GM10266 (cell line): ENCODE measurements around the gene UBAP1L.
A peak's percentile ranks its signal among the peaks of the same experiment; 100 is the strongest.
"Not testable (repeated sequence)": the region's sequence is repeated elsewhere in the genome, so short reads cannot be mapped to it uniquely, and the experiment has no call there.

ENCODE experiments used
- DNase-seq: peaks from one replicate; pipeline ENCODE4 v3.0.0; 2012; ENCODE audit errors: extremely low spot score
- TF ChIP-seq, protein P1 (sequence below): IDR thresholded peaks from 2 replicates; pipeline ENCODE4 v1.5.1; 2012; ENCODE audit warnings: mild to moderate bottlenecking, low read depth; ENCODE audit not compliant: control insufficient read depth, insufficient read depth; ENCODE audit errors: missing control alignments

The UBAP1L gene

DNA sequence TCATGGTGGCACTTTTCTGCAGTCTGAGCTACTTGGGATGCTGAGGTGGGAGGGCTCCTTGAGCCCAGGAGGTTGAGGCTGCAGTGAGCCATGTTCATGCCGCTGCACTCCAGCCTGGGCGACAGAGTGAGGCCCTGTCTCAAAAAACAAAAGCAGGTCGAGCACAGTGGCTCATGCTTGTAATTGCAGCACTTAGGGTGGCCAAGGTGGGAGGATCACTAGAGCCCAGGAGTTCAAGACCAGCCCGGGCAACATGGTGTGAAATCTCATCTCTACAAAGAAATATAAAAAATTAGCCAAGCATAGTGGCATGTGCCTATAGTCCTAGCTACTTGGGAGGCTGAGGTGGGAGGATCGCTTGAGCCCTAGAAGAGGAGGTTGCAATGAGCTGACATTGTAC lies 10.0 kb downstream of the UBAP1L start:
- DNase-seq = no peak
- TF ChIP-seq, protein P1, sequence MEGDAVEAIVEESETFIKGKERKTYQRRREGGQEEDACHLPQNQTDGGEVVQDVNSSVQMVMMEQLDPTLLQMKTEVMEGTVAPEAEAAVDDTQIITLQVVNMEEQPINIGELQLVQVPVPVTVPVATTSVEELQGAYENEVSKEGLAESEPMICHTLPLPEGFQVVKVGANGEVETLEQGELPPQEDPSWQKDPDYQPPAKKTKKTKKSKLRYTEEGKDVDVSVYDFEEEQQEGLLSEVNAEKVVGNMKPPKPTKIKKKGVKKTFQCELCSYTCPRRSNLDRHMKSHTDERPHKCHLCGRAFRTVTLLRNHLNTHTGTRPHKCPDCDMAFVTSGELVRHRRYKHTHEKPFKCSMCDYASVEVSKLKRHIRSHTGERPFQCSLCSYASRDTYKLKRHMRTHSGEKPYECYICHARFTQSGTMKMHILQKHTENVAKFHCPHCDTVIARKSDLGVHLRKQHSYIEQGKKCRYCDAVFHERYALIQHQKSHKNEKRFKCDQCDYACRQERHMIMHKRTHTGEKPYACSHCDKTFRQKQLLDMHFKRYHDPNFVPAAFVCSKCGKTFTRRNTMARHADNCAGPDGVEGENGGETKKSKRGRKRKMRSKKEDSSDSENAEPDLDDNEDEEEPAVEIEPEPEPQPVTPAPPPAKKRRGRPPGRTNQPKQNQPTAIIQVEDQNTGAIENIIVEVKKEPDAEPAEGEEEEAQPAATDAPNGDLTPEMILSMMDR = no peak

DNA sequence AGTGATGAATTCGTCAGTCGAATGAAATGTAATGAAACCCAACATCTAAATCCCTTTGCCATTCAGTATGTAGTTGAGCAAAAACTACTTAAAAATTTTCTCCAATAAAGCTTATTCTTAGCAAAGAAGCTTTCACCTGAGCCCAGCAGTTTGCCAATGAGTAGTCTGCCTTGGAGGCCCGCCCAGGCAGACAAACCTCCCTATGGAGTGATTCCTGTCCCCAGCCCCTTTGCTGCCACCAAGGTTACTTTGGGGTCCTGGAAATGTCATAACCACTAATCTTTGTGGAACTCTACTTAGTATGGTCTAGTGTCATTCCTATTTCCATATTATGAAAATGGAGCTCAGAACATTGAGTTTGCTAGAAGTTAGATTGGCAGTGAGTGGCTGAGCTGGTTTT lies 12.1 kb downstream of the UBAP1L start:
- DNase-seq = no peak
- TF ChIP-seq, protein P1 = no peak

DNA sequence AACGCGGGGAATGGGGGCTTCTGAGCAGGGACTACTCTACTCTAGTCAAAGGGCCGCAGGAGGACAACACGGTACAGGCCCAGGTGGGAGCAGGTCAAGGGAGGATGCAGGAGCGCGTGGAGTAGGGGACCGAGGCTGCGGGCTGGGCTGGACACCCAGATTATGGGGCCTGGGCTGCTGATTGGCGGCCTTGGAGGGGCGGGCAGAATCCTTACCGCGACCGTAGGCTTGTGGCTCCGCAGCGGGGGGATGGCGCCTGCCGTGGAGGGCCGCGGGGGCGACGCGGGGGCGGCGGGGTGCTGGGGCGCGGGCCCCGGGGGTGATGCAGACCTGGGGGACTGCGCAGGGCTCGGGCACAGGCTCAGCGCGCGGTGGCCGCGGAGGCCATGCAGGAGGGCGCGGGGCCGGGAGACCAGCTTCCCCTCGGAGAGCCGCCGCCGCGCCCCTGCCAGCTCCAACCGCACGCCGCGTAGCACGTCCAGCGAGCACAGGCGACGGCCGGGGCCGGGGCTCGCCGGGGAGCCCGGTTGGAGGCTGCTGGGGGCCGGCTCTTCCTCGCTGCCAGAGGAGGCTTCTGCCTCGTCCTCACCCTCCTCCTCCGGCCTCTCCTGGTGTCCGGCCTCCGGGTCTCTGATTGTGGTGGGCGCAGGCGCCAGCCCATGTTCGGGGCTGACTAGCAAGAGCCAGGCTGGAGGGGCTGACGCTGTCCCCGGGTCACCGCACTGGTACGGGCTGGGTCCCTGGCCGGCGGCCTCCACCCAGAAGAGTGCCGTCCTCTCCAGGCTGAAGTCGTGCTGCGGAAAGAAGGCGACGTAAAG lies 12.9 kb downstream of the UBAP1L start:
- TF ChIP-seq, protein P1 = no peak
- no peak for DNase-seq

DNA sequence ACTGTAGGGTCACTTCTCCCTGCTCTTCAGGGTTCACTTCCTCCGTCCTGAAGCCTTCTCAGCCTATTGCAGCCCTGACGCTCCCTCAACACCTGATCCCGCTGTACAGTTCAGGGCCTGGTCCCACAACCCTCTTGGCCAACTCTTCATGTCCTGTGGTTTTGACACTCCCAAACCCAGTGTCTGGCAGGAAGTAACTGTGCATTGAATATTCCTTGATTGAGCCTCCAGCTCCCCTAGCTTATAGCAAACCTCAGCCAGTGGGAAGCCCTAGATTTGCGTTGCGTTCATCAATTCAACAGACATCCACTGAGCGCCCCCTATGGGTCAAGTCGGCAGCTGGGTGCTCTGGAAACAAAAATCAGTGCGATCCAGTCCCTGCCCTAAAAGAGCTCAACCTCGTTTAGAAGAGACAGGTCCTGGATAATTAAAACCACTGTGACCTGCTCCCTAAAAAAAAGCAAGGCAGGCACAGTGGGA lies 13.5 kb downstream of the UBAP1L start:
- DNase-seq = peak; percentile 77
- TF ChIP-seq, protein P1 = peak; percentile 65

DNA sequence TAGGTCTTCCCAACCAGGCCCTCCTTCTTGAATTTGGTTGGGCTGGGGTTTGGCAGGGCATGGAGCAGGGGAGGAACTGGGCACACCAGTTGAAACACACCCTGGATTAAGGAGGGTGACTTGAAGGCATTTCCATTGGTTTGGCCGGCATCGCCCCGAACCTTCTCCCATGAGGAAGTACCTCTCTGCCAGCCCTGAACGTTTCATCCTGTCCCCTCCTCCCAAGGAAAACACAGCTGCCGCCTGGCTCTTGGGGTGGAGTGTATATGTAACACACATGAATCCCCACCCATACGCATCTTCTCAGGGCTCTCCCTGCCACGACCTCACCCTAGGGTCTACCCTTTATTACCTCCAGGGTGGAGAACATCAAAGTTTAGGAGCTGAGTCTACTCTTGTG lies 14.6 kb downstream of the UBAP1L start:
- TF ChIP-seq, protein P1 = no peak
- DNase-seq = no peak

DNA sequence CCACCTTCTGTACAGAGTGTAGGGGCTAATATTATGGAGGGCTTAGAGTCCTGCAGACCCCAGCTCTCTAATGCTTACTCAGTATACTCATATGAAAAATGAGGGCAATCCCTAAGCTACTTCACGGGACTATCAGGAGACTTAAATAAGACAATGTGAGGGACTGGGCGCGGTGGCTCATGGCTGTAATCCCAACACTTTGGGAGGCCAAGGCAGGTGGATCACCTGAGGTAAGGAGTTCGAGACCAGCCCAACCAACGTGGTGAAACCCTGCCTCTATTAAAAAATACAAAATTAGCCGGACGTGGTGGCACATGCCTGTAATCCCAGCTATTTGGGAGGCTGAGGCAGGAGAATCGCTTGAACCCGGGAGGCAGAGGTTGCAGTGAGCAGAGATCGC lies 15.2 kb downstream of the UBAP1L start:
- DNase-seq = not testable (repeated sequence)

DNA sequence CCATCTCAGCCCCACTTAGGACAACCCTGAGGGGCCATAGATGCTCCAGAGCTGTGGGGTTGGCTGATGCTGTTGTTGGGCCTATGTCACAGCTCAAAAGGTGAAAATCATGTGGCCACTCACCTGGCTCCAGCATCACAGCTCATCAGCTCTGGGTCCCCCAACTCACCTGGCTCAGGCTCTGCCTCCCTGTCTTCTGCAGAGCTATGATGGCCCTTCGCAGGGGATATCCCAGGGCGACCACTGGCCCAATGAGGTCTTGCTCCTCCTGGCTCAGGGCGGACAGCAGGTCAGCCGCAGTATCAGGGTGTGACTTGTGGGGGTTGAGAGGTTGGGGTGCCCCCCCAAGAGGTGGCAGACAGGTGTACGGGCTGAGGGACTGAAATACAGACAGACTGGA lies 15.7 kb downstream of the UBAP1L start:
- TF ChIP-seq, protein P1 = no peak
- DNase-seq = no peak
